ENCODE data around the gene RBM12.
"Not testable (repeated sequence)": the region's sequence is repeated elsewhere in the genome, so short reads cannot be mapped to it uniquely, and the experiment has no call there.

RBM12 gene

GRCh38 chr20:35664466-35665206, at the start of gene RBM12, which contains the start of gene CPNE1:
RBM12 (minus strand) TSS chr20:35664900; CDS start chr20:35655322, 9,578 bp downstream.
CPNE1 (minus strand) TSS chr20:35664900; CDS start chr20:35632923, 31,977 bp downstream.
- peak; percentile 69 to 73 for DNase-seq (ENCODE audit: low read depth in 2 of 2)

GRCh38 chr20:35714127-35714526, 49.4 kb upstream of the RBM12 start:
- no peak for DNase-seq (ENCODE audit: low read depth in 2 of 2)

DNA sequence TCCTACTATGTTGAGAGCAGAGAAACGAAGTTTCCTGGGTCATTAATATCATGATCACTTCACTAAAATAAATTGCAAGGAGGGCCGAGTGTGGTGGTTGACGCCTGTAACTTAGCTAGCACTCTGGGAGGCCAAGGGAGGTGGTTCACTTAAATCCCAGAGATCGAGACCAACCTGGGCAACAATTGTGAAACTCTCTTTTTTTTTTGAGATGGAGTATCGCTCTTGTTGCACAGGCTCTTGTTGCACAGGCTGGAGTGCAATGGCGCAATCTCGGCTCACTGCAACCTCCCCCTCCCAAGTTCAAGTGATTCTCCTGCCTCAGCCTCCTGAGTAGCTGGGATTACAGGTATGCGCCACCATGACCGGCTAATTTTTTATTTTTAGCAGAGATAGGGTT, 48.4 kb upstream of the RBM12 start:
- not testable (repeated sequence) for DNase-seq (ENCODE audit: low read depth in 2 of 2)

GRCh38 chr20:35711588-35712209, 47.0 kb upstream of the RBM12 start:
- no peak for DNase-seq (ENCODE audit: low read depth in 2 of 2)

DNA sequence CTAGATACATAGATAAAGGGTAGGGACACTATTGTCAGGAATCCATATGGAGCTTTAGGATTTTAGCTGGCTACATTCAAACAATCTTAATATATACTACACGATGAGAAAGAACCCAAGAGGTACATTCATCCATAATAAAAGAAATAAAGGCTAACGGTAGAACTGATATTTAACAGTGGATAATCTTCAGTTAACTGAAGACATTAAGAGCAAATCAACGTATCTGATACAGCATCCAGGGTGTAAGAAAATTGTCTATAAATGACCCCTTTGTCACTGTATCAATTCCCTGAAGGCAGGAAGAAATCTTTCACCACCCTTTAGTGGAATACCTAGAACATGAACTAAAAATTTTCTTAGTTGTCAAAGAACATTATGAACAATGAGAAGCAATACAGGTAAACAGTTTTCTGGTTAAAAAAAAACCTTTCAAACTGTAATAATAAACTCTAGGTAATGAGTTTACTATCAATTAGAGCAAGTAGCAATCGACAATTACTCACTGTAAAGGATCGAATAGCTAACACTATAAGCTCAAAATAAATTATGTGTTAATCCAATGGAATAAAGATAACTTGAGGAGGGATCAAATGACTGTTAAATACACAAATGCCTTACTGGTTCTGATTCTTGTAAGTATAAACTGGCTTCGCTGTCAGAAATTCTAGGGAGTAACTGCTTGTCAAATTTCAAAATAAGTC, 46.3 kb upstream of the RBM12 start:
- DNase-seq (ENCODE audit: low read depth in 2 of 2) = no peak

DNA sequence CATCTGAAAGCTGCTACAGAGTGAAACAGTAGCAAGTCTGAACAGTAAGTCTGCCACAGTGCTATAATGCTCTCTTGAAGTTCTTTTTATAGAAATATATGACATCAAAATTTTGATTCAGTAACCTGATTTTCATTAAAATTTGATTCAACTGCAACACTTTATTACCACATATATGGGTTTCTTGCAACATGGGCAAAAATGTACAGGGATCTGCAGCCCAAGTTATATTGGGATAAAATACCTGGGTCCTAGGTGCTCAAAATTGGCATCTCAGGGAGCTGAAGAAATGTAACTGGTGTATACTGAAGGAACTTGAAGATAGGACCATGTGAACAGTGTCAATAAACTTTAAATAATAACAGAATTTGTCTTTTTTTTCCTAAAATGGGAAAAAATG, 45.3 kb upstream of the RBM12 start:
- no peak for DNase-seq (ENCODE audit: low read depth in 2 of 2)

- DNase-seq (ENCODE audit: low read depth in 2 of 2) = no peak
Measured at GRCh38 chr20:35709259-35709658, 44.6 kb upstream of the RBM12 start.

- no peak for DNase-seq (ENCODE audit: low read depth in 2 of 2)
Measured at GRCh38 chr20:35708502-35708901, 43.8 kb upstream of the RBM12 start.

- not testable (repeated sequence) for DNase-seq (ENCODE audit: low read depth in 2 of 2)
Measured at GRCh38 chr20:35706591-35707529, 42.2 kb upstream of the RBM12 start.

- not testable (repeated sequence) for DNase-seq (ENCODE audit: low read depth in 2 of 2)
Measured at GRCh38 chr20:35705894-35706293, 41.2 kb upstream of the RBM12 start.

DNA sequence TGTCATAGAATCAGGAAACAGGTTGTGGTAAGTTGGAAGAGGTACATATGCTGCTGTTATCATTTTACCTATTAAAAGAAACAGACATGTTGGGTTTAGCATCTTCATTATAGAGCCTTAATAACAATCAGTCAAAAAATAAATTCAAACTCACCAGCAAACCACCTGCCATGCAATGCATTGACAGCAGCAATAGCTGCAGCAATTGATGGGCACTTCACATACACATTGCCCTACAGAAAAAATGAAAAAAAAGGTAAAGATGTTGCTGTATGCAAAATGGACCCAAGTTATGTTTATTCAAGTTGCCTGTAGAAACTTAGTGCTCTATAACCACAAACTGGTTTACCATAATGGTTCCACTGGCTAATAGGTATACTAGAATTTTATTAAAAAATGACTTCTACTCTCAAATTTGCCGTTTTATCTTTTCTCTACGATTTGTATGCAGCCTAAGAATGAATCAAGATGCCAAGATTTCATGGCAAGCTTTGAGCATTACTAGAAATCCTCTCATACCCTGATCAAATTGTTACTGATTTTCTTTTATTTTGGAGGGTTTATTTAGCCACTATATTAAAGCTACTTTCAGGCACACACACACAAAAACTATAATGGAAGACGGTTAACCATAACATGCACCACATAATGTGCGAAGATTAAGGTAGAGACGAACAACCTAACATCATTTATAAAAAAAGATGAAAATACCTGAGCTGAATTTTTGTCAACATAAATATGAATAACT, 40.0 kb upstream of the RBM12 start:
- DNase-seq (ENCODE audit: low read depth in 2 of 2) = no peak

DNA sequence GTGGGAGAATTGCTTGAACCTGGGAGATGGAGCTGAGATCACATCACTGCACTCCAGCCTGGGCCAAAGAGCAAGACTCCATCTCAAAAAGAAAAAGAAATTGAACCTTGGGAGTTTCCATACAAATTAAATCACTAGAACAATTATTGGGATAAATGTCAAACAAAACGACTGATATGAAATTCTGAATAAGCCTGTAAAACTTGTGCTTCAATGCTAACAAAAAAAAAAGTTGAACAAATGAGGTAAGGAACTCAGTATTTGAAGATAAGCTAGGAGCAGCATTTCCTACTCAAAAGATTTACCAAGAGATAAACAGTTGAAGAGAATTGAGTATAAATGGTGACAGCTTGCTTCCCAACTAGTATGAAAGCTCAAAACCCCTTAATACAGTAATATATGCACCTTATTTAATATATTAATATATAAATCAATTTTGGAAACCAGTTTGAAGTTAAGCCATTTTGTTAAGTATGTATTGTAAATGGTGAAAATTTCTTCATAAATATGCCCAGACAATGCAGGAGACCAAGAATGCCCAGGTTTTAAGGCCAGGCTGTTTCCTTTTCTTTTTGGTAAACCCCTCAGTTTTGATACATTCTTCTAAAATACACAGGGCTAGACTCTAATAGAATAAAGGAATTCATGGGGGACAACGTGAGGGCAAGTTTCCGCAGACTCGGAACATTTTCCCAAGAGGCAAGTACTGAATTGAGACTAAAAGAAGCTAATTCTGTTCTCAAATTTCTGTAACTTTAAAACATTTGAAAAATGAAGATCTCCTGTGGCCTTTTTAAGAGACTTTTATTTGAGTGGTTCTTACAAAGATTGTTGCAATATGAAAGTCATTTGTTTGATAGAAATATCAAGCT, 38.4 kb upstream of the RBM12 start:
- DNase-seq (ENCODE audit: low read depth in 2 of 2) = no peak

DNA sequence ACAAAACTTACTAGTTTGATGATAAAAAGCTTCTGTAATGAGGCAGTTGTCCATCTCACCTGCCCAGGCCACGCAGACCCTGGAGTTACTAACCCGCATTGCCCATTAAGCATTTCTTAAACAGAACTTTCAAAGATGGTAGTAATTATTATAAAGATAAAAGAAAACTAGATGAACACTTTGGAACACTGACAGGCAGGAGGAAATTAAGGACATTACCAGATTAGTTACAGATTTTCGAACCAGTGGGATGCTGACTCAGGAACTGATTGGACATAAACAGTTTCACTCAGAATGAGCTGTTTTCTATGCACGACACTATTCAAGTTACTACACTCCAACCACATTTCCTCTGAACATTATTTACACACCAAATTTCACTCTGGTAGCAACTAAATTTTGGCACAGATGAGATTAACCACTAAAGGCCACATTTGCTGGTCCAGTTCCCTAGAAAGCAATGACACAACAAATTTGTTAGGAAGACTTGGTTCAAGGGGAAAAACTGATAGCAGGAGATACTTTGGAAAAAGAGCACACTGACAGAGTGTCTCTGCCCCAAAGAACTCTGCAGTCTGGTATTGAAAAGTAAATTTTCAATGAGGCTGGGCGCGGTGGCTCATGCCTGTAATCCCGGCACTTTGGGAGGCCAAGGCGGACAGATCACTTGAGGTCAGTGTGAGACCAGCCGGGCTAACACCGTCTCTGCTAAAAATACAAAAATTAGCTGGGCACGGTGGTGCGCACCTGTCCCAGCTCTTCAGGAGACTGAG, 37.5 kb upstream of the RBM12 start:
- DNase-seq (ENCODE audit: low read depth in 2 of 2) = peak; percentile 39 to 42

DNA sequence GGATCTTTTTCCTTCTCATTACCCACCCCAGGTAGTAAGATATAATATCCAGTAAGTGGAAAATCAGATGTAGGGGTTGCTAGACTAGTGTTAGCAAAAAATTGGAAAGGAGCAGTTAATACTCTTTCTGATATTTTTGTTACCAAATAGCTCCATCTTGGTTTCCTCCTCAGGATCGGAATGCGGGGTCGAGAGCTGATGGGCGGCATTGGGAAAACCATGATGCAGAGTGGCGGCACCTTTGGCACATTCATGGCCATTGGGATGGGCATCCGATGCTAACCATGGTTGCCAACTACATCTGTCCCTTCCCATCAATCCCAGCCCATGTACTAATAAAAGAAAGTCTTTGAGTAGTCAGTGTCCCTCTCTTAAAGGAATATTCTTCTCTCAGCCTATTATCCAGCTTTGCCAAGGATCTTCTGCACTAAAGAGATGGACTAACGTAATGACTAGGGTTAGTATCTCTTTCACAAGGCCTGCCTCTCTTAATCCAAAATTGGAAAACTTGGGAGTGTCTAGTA, 36.0 kb upstream of the RBM12 start:
- DNase-seq (ENCODE audit: low read depth in 2 of 2) = no peak

DNA sequence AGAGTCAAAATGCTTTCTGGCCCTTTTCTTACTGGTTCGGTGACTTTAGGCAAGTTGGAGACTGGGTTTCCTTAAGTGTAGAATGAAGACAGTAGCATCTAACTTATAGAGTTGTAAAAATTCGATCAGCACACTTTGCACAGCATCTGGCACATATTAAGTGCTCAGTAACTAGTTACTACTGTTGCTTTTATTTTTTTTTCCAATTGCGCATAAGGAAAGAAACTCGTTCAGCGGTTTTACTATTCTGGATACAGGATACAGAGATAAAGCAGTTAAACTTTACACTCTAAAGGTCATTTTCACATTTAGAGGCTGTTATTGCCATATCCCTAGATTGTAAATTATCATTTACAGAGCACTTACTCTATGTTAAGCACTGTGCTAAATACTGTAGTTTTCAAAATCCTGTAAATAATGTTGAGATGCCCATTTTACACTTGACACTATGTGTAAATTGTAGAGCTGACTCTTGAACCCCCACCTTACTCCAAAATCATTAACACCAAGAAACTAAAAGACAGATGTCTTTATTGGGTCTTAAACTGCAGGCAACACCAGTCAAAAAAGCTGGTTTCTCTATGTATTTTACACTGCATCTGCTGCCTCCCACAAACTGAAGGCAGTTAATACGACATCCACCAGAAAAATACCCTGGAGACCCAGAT, 35.4 kb upstream of the RBM12 start:
- no peak for DNase-seq (ENCODE audit: low read depth in 2 of 2)

DNA sequence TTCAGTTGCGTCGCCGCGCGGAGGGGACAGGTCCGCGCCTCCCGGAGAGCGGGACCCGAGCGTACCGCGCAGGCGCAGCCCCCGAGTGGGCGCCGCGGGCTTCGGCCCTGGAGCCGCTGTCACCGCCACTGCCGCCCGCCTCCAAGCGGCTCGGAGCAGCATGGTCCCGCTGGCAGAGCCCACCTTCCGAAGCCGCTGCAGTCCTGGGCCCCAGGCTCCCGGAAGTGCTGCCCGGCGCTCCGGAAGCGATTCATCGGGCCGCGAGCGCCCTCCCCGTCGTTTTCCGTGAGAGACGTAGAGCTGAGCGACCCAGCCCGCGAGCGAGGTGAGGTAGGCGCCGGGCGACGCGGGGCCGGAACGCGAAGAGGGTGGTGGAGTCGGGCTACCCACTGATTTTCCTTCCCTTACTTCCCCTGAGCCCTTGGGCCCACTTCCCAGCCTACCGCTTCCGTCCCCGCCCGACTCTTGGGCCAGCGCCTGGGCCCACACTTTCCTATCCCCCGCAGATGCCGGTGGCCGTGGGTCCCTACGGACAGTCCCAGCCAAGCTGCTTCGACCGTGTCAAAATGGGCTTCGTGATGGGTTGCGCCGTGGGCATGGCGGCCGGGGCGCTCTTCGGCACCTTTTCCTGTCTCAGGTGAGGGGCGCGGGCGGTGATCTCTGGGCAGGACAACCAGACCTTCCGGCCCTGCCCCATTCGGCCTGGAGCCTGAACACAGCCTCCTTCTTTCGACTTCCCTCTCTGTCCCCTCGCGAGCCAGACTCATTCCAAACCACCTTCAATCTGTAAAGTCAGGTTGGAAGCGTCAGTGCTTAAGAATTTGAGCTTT, 34.6 kb upstream of the RBM12 start, which contains the start of the genes NFS1 and ROMO1:
Gene NFS1, minus strand, starts transcription at position 226 of the 830 bp plus-strand sequence. Its CDS starts 64 bp downstream, at position 162.
Gene ROMO1, plus strand, starts transcription at position 279 of the 830 bp plus-strand sequence. Its CDS starts 228 bp downstream, at position 507.
- DNase-seq (ENCODE audit: low read depth in 2 of 2) = peak; percentile 45 to 46
